ENCODE data around the gene CEP70. TPM values are rescaled to one million over a fixed set of nuclear protein-coding genes. Genes with fewer than 3 reads are reported as not detected.
A peak's percentile ranks its signal among the peaks of the same experiment; 100 is the strongest.

Gene CEP70
- total and polyA plus RNA-seq, 9 donors: 12.4 to 101 (median 64.3) TPM

DNA sequence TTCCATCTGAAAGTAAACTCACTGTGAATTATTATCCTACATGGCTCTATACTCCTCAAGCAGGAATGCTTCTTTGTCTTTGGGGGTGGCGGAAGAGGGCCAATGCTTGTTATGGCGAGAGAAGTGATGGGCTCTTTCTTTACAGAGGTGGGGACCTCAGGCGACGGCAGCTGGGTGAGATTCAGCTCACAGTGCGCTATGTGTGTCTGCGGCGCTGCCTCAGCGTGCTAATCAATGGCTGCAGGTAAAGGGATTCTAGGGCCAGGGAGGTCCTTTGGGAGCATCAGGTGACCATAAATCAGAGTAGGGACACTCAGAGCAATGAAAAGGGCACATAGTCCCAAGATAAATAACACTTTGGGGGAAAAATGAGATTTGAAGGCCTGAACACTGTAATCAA lies 120.7 kb downstream of the CEP70 start:
- no peak overlapping the region for H3K4me3 ChIP-seq
- H3K27me3 ChIP-seq: no peaks in the 10 kb centered on the region
- no peaks in the 10 kb centered on the region for H3K4me1 ChIP-seq (ENCODE audit: insufficient read depth)
- TF ChIP-seq POLR2A (IDR thresholded peaks at IDR 0.05) (no peak), EP300 (IDR thresholded peaks at IDR 0.05) (no peak)
- TF ChIP-seq, protein P1, sequence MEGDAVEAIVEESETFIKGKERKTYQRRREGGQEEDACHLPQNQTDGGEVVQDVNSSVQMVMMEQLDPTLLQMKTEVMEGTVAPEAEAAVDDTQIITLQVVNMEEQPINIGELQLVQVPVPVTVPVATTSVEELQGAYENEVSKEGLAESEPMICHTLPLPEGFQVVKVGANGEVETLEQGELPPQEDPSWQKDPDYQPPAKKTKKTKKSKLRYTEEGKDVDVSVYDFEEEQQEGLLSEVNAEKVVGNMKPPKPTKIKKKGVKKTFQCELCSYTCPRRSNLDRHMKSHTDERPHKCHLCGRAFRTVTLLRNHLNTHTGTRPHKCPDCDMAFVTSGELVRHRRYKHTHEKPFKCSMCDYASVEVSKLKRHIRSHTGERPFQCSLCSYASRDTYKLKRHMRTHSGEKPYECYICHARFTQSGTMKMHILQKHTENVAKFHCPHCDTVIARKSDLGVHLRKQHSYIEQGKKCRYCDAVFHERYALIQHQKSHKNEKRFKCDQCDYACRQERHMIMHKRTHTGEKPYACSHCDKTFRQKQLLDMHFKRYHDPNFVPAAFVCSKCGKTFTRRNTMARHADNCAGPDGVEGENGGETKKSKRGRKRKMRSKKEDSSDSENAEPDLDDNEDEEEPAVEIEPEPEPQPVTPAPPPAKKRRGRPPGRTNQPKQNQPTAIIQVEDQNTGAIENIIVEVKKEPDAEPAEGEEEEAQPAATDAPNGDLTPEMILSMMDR (IDR thresholded peaks at IDR 0.05): no peak
- DNase-seq: peak in 1 of 5 donors; percentile 1
- H3K9me3 ChIP-seq: no peaks in the 10 kb centered on the region
- H3K27ac ChIP-seq: no peak overlapping the region
- H3K36me3 ChIP-seq: no peaks in the 10 kb centered on the region
- WGBS, 3 donors: 98 to 99% (median 98%) methylated on average over 8 of the region's 8 CpGs
- intact Hi-C loops (cut with DNase I): no loop called here

DNA sequence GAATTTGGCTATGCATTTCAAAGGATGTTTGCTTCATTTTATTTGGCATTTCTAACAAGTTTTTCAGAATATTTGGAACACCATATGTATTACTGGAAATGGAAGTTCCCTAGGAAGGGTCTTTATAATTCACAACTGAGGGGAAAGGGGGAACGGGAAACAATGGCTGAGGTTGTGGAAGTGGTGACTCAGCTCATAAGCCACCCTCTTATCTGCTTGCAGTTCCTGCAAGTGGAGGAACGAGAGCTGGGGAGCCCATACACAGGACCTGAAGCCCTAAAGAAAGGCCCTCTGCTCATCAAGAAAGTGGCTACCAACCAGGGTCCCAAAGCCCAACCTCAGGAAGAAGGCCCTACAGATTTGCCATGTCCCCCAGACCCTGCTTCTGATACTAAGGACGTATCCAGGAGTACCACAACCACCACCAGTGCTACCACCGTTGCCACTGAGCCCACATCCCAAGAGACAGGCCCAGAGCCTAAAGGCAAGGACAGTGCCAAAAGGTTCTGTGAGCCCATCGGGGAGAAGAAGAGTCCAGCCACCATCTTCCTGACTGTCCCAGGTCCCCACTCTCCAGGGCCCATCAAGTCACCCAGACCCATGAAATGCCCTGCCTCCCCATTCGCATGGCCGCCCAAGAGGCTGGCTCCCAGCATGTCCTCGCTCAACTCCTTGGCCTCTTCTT lies 121.8 kb downstream of the CEP70 start:
- no peak for TF ChIP-seq EP300 (IDR thresholded peaks at IDR 0.05)
- TF ChIP-seq, protein P1 (IDR thresholded peaks at IDR 0.05): no peak
- TF ChIP-seq POLR2A (IDR thresholded peaks at IDR 0.05): no peak
- intact Hi-C loops (cut with DNase I): no loop called here

DNA sequence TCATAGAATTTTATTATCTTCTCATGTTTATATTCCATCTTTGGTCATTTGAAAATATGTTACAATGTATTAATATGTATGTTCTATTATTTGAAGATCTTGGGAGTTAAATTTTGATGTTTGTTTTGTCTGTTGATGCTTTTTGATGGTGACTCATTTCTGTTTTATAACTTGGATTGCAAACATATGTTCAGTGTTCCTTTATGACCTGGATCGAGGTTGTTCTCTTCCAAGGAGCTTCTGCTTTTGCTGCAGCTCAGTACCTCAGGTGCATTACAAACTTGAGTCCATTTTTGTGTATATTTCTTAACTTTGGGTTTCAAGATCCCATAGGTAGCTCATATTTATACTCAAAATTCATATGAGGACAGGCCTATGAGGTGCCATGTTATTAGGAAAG lies 122.6 kb downstream of the CEP70 start:
- H3K27ac ChIP-seq: no peak overlapping the region
- H3K4me1 ChIP-seq (ENCODE audit: insufficient read depth): no peaks in the 10 kb centered on the region
- 27 to 59% (median 31%) methylated on average over 1 of the region's 1 CpG for WGBS, 3 donors
- H3K4me3 ChIP-seq: no peak overlapping the region
- no peaks in the 10 kb centered on the region for H3K27me3 ChIP-seq
- intact Hi-C loops (cut with DNase I): no loop called here
- DNase-seq: no peak
- TF ChIP-seq, protein P1 (IDR thresholded peaks at IDR 0.05): no peak
- TF ChIP-seq POLR2A (IDR thresholded peaks at IDR 0.05) (no peak), EP300 (IDR thresholded peaks at IDR 0.05) (no peak)
- no peaks in the 10 kb centered on the region for H3K36me3 ChIP-seq
- H3K9me3 ChIP-seq: no peaks in the 10 kb centered on the region

More for the DNA sequence above, 121.8 kb downstream of the CEP70 start:
- Histone ChIP-seq H3K27ac (no peak overlapping the region), H3K36me3 (no peaks in the 10 kb centered on the region), H3K27me3 (no peaks in the 10 kb centered on the region), H3K4me3 (no peak overlapping the region), H3K4me1 (ENCODE audit: insufficient read depth) (no peaks in the 10 kb centered on the region), H3K9me3 (no peaks in the 10 kb centered on the region)
- WGBS, 3 donors: 95% methylated on average over 8 of the region's 8 CpGs
- DNase-seq: no peak

DNA sequence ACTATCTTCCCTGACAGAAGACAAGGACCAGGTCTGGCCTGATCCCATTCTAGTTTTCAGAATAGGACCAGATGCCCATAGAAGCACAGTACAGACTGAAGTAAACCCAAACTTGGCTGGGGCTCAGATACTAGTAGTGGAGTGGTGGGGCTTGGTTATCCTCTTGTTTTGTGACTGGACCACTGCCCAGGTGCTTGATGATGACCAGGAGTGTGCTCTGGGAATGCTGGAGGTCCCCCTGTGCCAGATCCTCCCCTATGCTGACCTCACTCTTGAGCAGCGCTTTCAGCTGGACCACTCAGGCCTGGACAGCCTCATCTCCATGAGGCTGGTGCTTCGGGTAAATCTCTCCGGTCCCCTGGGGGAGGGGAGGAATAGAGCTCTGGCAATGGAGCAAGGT lies 123.4 kb downstream of the CEP70 start:
- no peaks in the 10 kb centered on the region for H3K9me3 ChIP-seq
- intact Hi-C loops (cut with DNase I): no loop called here
- H3K36me3 ChIP-seq: no peaks in the 10 kb centered on the region
- TF ChIP-seq, protein P1 (IDR thresholded peaks at IDR 0.05): no peak
- no peak for TF ChIP-seq POLR2A (IDR thresholded peaks at IDR 0.05)
- no peak for TF ChIP-seq EP300 (IDR thresholded peaks at IDR 0.05)
- no peaks in the 10 kb centered on the region for H3K4me1 ChIP-seq (ENCODE audit: insufficient read depth)
- no peak overlapping the region for H3K27ac ChIP-seq
- no peaks in the 10 kb centered on the region for H3K27me3 ChIP-seq
- no peak for DNase-seq
- H3K4me3 ChIP-seq: no peak overlapping the region
- WGBS, 3 donors: 55 to 91% (median 82%) methylated on average over 3 of the region's 3 CpGs
